Activated CD8-positive, alpha-beta T cell treated with anti-CD3 and anti-CD28 coated beads for 36 hours (primary cell): Measurements from ENCODE around the gene DRP2. TPM values are rescaled to one million over a fixed set of nuclear protein-coding genes. Genes with fewer than 3 reads are reported as not detected.

ENCODE experiments used
- ATAC-seq: fragments of 200-7000 bp; cut with Tn5 transposase; one replicate; pipeline ENCODE4 v1.10.0; 2021; ENCODE audit warnings: mild to moderate bottlenecking, moderate library complexity
- CTCF ChIA-PET: fragments of 350-600 bp; sonication (Branson Sonifier 250); formaldehyde crosslinking; loops from one replicate; lab custom pipeline; 2021; ENCODE audit warnings: antibody characterized with exemption; lab: Charles Lee
- POLR2A ChIA-PET: fragments of 350-600 bp; sonication (Branson Sonifier 250); formaldehyde crosslinking; loops from one replicate; lab custom pipeline; 2021; ENCODE audit warnings: antibody characterized with exemption; lab: Charles Lee
- DNase-seq: peaks from one replicate; pipeline ENCODE4 v3.0.0-alpha.2; 2020
- H3K27ac Mint-ChIP-seq: one replicate; pipeline ENCODE4 v1.8.0; 2021; ENCODE audit warnings: mild to moderate bottlenecking, mixed read lengths
- H3K27me3 Mint-ChIP-seq: one replicate; pipeline ENCODE4 v1.8.0; 2021; ENCODE audit warnings: mixed read lengths
- H3K36me3 Mint-ChIP-seq: one replicate; pipeline ENCODE4 v1.8.0; 2021; ENCODE audit warnings: low read depth, mixed read lengths
- H3K4me1 Mint-ChIP-seq: one replicate; pipeline ENCODE4 v1.8.0; 2021; ENCODE audit warnings: low read depth, mixed read lengths
- H3K4me3 Mint-ChIP-seq: one replicate; pipeline ENCODE4 v1.8.0; 2021; ENCODE audit warnings: mild to moderate bottlenecking, moderate library complexity, mixed read lengths
- H3K9me3 Mint-ChIP-seq: one replicate; pipeline ENCODE4 v1.8.0; 2021; ENCODE audit warnings: mixed read lengths
- intact Hi-C: fragments of 100-400 bp; cut with micrococcal nuclease; formaldehyde crosslinking; loops from one replicate; pipeline ENCODE4 v1.10.0; 2022
- total RNA-seq, 2 experiments: library from RNA; stranded (reverse); gene quantifications; one replicate each; pipeline ENCODE4 v1.2.3, GENCODE V29; 2021
- TF ChIP-seq, protein P1 (sequence below): fragments of 200-600 bp; IDR thresholded peaks from one replicate; pipeline ENCODE4 v1.8.0; 2022; ENCODE audit warnings: antibody characterized with exemption, mild to moderate bottlenecking

DRP2 gene
- total RNA-seq, 2 experiments from 2014 or later = 0.38 to 0.54 TPM

DNA sequence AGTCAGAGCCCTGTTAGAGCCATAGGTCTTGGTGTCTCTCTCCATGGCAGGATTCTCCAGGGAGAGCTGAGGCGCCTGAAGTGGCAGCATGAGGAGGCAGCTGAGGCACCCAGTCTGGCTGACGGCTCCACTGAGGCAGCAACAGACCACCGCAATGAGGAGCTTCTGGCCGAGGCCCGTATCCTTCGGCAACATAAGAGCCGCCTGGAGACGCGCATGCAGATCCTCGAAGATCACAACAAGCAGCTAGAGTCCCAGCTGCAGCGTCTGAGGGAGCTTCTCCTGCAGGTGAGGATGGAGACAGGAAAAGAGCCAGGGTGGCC, 38.6 kb downstream of the DRP2 start:
- Mint-ChIP-seq H3K9me3 (no peaks in the 10 kb centered on the region), H3K4me3 (no peak overlapping the region), H3K4me1 (peaks cover 12% of the 10 kb centered on the region), H3K36me3 (no peaks in the 10 kb centered on the region), H3K27ac (no peak overlapping the region), H3K27me3 (no peaks in the 10 kb centered on the region)
- ChIA-PET POLR2A (no interaction called here), CTCF (no interaction called here)
- intact Hi-C loops = no loop called here
- TF ChIP-seq, protein P1, sequence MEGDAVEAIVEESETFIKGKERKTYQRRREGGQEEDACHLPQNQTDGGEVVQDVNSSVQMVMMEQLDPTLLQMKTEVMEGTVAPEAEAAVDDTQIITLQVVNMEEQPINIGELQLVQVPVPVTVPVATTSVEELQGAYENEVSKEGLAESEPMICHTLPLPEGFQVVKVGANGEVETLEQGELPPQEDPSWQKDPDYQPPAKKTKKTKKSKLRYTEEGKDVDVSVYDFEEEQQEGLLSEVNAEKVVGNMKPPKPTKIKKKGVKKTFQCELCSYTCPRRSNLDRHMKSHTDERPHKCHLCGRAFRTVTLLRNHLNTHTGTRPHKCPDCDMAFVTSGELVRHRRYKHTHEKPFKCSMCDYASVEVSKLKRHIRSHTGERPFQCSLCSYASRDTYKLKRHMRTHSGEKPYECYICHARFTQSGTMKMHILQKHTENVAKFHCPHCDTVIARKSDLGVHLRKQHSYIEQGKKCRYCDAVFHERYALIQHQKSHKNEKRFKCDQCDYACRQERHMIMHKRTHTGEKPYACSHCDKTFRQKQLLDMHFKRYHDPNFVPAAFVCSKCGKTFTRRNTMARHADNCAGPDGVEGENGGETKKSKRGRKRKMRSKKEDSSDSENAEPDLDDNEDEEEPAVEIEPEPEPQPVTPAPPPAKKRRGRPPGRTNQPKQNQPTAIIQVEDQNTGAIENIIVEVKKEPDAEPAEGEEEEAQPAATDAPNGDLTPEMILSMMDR = no peak
- DNase-seq (no peak), ATAC-seq (no peak)

DNA sequence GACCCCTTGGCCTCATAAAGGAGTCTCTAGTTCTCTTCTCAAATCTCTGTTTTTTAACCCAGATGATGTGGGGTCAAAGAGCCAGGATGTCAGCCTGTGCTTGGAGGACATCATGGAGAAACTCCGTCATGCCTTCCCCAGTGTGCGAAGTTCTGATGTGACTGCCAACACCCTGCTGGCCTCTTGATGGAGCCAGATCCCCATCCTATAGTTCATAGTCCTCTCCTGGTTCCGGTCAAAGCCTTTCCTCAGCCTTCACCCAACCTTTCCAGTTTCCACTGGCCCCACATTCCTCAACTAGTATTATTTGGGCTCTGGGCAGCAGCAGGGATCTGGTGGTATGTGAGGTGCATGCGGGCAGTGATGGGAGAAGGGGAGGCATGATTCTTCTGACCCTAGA, 40.8 kb downstream of the DRP2 start:
- Mint-ChIP-seq H3K36me3 (no peaks in the 10 kb centered on the region), H3K4me1 (peaks cover 12% of the 10 kb centered on the region), H3K27me3 (no peaks in the 10 kb centered on the region), H3K9me3 (no peaks in the 10 kb centered on the region), H3K4me3 (no peak overlapping the region), H3K27ac (no peak overlapping the region)
- POLR2A ChIA-PET = no interaction called here
- intact Hi-C loops = no loop called here
- ATAC-seq (no peak), DNase-seq (no peak)
- TF ChIP-seq, protein P1 = no peak
- CTCF ChIA-PET = no interaction called here

DNA sequence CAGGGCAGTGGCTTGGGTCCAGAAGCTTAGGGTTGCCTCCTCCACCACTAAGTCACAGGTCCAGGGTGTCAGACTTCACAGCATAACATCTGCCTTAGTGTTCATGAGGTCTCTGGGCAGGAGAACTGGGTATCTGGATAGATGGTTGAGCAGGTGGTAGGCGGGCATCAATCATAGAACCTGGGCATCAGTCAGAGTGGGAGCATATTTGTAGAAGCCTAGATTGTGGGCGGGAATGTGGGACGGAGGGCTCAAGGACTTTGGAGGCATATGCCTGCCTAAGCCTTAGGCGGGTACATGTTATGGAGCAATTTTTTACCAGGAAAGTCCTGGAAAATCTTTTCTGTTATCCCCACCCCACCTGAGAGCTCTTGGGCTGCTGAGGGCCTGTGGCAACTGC, 43.0 kb downstream of the DRP2 start:
- Mint-ChIP-seq H3K4me1 (peaks cover 10% of the 10 kb centered on the region), H3K36me3 (no peaks in the 10 kb centered on the region), H3K4me3 (no peak overlapping the region), H3K27ac (no peak overlapping the region), H3K27me3 (no peaks in the 10 kb centered on the region), H3K9me3 (no peaks in the 10 kb centered on the region)
- ATAC-seq = no peak
- TF ChIP-seq, protein P1 = no peak
- DNase-seq = no peak
- intact Hi-C loops = no loop called here
- ChIA-PET POLR2A (no interaction called here), CTCF (no interaction called here)

DNA sequence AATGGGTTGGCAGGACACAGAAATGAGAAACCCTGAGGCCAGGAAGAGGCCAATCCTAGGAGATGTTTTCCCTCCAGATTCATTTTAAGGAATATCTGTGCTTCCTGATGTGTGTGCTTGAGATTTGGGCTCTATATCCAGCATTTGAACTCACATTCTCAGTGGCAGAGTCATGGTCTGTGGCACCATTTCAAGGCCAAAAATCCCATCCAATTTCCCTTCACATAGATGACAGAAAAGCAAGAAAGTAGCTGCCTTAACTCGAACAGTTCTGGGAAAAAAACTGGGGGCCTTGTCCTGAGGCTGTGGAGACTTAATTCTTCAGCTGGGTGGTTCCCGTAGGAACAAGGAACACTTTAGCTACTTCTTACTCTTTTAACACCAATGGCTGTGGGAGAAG, 44.2 kb downstream of the DRP2 start:
- DNase-seq = no peak
- ATAC-seq = no peak
- intact Hi-C loops = no loop called here
- ChIA-PET POLR2A (no interaction called here), CTCF (no interaction called here)
- TF ChIP-seq, protein P1 = no peak
- H3K27ac Mint-ChIP-seq = no peak overlapping the region
- no peak overlapping the region for H3K4me3 Mint-ChIP-seq
- H3K36me3 Mint-ChIP-seq = no peaks in the 10 kb centered on the region
- no peaks in the 10 kb centered on the region for H3K27me3 Mint-ChIP-seq
- H3K9me3 Mint-ChIP-seq = no peaks in the 10 kb centered on the region
- H3K4me1 Mint-ChIP-seq = no peaks in the 10 kb centered on the region

DNA sequence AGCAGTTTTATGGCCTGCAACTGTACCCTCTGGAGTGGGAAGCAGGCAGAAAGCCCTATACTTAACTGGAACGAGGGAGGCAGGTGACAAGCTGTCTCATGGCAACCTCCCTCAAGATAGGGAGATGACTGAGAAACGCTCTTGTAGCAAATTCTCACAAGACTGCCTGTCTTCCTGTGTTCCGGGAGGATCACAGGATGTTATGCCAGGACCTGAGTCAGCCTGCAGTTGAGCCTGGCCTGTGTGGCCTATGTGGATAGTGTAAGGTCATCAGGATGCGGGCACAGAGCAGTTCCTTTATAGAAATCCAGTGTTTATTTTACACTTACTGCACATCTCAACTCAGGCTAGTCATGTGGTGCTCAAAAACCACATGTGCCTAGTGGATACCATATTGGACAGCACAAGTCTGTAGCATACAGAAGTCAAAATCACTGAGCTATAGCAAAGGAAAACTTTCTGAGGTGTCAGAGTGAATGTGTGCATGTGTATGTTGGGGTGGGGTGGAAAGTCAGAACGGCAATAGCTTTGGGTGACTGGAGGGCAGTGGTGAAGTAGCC, 46.4 kb downstream of the DRP2 start:
- H3K27ac Mint-ChIP-seq = no peak overlapping the region
- TF ChIP-seq, protein P1 = no peak
- CTCF ChIA-PET = no interaction called here

More for the DNA sequence above, 46.4 kb downstream of the DRP2 start:
- POLR2A ChIA-PET = no interaction called here
- DNase-seq (no peak), ATAC-seq (no peak)
- Mint-ChIP-seq H3K4me3 (no peak overlapping the region), H3K4me1 (no peaks in the 10 kb centered on the region), H3K36me3 (no peaks in the 10 kb centered on the region), H3K9me3 (no peaks in the 10 kb centered on the region), H3K27me3 (no peaks in the 10 kb centered on the region)
- intact Hi-C loops = no loop called here
